ENCODE data around the gene TSKU.

The TSKU gene

GRCh38 chr11:76786441-76787014 is 3.4 kb downstream of the TSKU start:
- peaks cover 66% of the 10 kb centered on the region for H3K4me1 Mint-ChIP-seq
- H3K27me3 Mint-ChIP-seq (ENCODE audit: low read depth, poor library complexity): peaks cover 7% of the 10 kb centered on the region
- peaks cover 15% of the 10 kb centered on the region for H3K9me3 Mint-ChIP-seq
- peaks cover 23% of the 10 kb centered on the region for H3K36me3 Mint-ChIP-seq (ENCODE audit: low read depth)
- no peak for DNase-seq
- peak overlapping the region; percentile 8 for H3K4me3 Mint-ChIP-seq
- H3K27ac Mint-ChIP-seq: no peak overlapping the region
- no peak for TF ChIP-seq CTCF (IDR thresholded peaks at IDR 0.05)

GRCh38 chr11:76787271-76787670 is 4.1 kb downstream of the TSKU start:
- DNase-seq: no peak
- peaks cover 31% of the 10 kb centered on the region for H3K36me3 Mint-ChIP-seq (ENCODE audit: low read depth)
- TF ChIP-seq CTCF (IDR thresholded peaks at IDR 0.05): no peak
- H3K9me3 Mint-ChIP-seq: peaks cover 22% of the 10 kb centered on the region
- no peak overlapping the region for H3K4me3 Mint-ChIP-seq
- peaks cover 7% of the 10 kb centered on the region for H3K27me3 Mint-ChIP-seq (ENCODE audit: low read depth, poor library complexity)
- no peak overlapping the region for H3K27ac Mint-ChIP-seq
- H3K4me1 Mint-ChIP-seq: peaks cover 63% of the 10 kb centered on the region

DNA sequence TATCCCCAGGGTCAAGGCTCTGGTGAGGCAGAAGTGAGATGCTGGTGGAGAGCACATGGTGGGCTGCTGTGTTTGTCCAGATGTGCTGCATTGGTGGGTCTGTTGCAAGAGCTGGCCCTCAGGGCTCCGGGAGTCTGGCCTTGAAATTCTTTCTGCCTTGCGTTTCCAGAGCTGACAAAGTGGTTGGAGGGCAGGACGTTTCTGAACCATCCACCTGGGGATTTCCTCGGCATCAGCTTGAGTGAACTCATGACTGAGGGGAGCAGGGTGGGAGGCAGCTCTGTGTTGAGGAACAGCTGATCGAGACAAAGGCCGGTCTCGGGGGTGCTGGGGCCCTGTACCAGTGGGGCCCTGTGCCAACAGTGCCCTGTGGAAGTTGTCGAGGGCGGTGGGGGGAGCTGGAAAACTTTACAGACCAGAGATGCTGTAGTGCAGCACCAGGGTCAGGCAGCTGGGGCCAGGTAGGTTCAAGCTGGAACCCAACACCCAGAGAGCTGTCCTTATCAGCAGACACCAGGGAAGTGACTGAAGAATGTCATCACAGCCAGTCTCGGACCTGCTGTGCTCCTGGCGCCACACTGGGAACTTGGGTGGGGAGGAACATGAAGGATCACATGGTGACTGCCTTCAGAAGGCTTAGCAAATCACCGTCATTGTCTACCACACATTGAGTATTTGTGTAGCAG is 4.9 kb downstream of the TSKU start:
- Mint-ChIP-seq H3K4me3 (no peak overlapping the region), H3K27ac (no peak overlapping the region), H3K4me1 (peaks cover 63% of the 10 kb centered on the region), H3K9me3 (peaks cover 30% of the 10 kb centered on the region), H3K27me3 (ENCODE audit: low read depth, poor library complexity) (peaks cover 7% of the 10 kb centered on the region), H3K36me3 (ENCODE audit: low read depth) (peaks cover 38% of the 10 kb centered on the region)
- no peak for DNase-seq
- TF ChIP-seq CTCF (IDR thresholded peaks at IDR 0.05): no peak

- Mint-ChIP-seq H3K27ac (no peak overlapping the region), H3K9me3 (peaks cover 32% of the 10 kb centered on the region), H3K27me3 (ENCODE audit: low read depth, poor library complexity) (peaks cover 7% of the 10 kb centered on the region), H3K36me3 (ENCODE audit: low read depth) (peaks cover 39% of the 10 kb centered on the region), H3K4me3 (no peak overlapping the region), H3K4me1 (peaks cover 71% of the 10 kb centered on the region)
- no peak for DNase-seq
- TF ChIP-seq CTCF (IDR thresholded peaks at IDR 0.05): no peak
Observed at GRCh38 chr11:76788661-76789442, 5.7 kb downstream of the TSKU start.

DNA sequence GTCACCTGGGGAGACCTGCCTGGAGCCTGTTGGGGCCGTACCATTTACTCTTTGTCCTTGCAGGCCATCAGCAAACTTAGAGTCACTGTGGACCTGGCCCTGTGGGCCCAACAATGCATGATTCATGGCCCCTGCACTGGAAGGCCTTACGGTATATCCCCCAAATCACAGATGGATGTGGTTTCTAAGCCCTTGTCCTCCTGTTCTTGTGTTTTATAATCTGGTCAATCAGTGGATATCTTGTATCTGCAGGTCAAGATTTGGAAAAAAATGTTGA is 6.2 kb downstream of the TSKU start:
- Mint-ChIP-seq H3K27me3 (ENCODE audit: low read depth, poor library complexity) (peaks cover 7% of the 10 kb centered on the region), H3K4me3 (no peak overlapping the region), H3K27ac (peak overlapping the region; percentile 25), H3K4me1 (peaks cover 76% of the 10 kb centered on the region), H3K9me3 (peaks cover 32% of the 10 kb centered on the region), H3K36me3 (ENCODE audit: low read depth) (peaks cover 39% of the 10 kb centered on the region)
- TF ChIP-seq CTCF (IDR thresholded peaks at IDR 0.05): no peak
- DNase-seq: no peak

Measured in nephron progenitor cell (in vitro differentiated cells).